Measurements from ENCODE around the gene MYOG. TPM values are rescaled to one million over a fixed set of nuclear protein-coding genes. Genes with fewer than 3 reads are reported as not detected.

Gene MYOG
- total RNA-seq (not detected), polyA plus RNA-seq (not detected), total RNA-seq (0 reads per million in 6 experiments)

GRCh38 chr1:203085528-203086406, at the start of gene MYOG:
MYOG (minus strand) TSS chr1:203086012; CDS start chr1:203085961, 51 bp downstream.
- POLR2A ChIA-PET, result no interaction called here
- no peaks in the 10 kb centered on the region for H3K36me3 Mint-ChIP-seq
- ATAC-seq (no peak), DNase-seq (no peak)
- H3K27ac Mint-ChIP-seq, result no peak within 1 kb of the TSS
- peaks cover 3 to 26% (median 11%) of the 10 kb centered on the region in 5 donors for H3K27me3 Mint-ChIP-seq
- no peak within 1 kb of the TSS for H3K4me3 Mint-ChIP-seq
- no peaks in the 10 kb centered on the region for H3K9me3 Mint-ChIP-seq
- no peaks in the 10 kb centered on the region for H3K4me1 Mint-ChIP-seq

DNA sequence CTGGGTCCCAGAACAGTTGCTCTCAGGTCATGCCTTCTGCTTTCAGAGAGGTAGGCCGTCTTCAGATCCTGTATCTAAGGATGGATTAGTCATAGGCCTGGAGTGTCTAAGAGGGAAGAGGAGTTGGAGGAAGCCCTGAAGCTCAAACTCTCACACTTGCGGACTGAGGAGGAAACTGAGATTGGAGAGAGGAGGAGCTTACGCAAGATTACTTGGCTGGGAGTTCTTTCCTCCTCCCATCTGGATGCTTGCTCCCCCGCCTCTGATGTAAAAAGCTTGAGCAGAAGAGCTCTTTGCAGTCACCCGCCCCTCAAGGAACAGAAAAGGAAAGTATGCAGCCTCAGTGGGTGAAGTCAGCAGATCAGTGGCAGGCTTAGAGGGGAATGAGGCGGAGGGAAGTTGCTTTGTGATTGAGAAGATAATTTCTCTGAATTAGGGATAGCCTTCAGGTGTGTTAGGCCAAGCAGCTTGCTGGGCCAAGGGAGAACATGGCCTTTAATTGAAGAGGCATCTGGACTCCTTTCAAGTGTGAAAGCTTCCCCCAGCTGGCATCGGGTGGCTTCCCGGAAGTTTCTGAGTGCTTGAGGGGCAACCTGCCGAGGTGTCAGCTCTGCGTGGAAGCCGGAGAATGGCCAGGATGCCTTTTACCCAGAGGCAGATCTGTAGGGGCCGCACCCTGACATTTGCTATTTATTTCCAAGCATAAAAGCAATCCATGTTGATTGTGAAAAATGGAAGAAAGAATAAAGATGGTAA, 48.3 kb upstream of the MYOG start:
- Mint-ChIP-seq H3K9me3 (no peaks in the 10 kb centered on the region), H3K27ac (no peak overlapping the region), H3K4me1 (peaks cover 0 to 12% (median 4%) of the 10 kb centered on the region in 4 donors), H3K4me3 (no peak overlapping the region), H3K27me3 (peaks cover 8 to 32% (median 27%) of the 10 kb centered on the region in 5 donors), H3K36me3 (no peaks in the 10 kb centered on the region)
- POLR2A ChIA-PET, result no interaction called here
- DNase-seq (no peak), ATAC-seq (no peak)

GRCh38 chr1:203131548-203132200, 45.9 kb upstream of the MYOG start:
- DNase-seq, result no peak
- no peak overlapping the region for H3K4me3 Mint-ChIP-seq
- H3K27ac Mint-ChIP-seq, result no peak overlapping the region
- H3K9me3 Mint-ChIP-seq, result no peaks in the 10 kb centered on the region
- POLR2A ChIA-PET, result no interaction called here
- no peak for ATAC-seq
- H3K36me3 Mint-ChIP-seq, result no peaks in the 10 kb centered on the region
- peaks cover 19 to 50% (median 42%) of the 10 kb centered on the region in 5 donors for H3K27me3 Mint-ChIP-seq
- peaks cover 8 to 20% (median 18%) of the 10 kb centered on the region in 4 donors for H3K4me1 Mint-ChIP-seq

- peaks cover 11 to 16% (median 13%) of the 10 kb centered on the region in 4 donors for H3K4me1 Mint-ChIP-seq
- peak overlapping the region in 1 of 10 donors; percentile 20 for H3K27ac Mint-ChIP-seq
- peaks cover 25 to 59% (median 50%) of the 10 kb centered on the region in 5 donors for H3K27me3 Mint-ChIP-seq
- no peak for ATAC-seq
- POLR2A ChIA-PET, result no interaction called here
- H3K4me3 Mint-ChIP-seq, result no peak overlapping the region
- H3K9me3 Mint-ChIP-seq, result no peaks in the 10 kb centered on the region
- DNase-seq, result no peak
- no peaks in the 10 kb centered on the region for H3K36me3 Mint-ChIP-seq
These were observed 44.7 kb upstream of the MYOG start for GRCh38 chr1:203130358-203130985.

DNA sequence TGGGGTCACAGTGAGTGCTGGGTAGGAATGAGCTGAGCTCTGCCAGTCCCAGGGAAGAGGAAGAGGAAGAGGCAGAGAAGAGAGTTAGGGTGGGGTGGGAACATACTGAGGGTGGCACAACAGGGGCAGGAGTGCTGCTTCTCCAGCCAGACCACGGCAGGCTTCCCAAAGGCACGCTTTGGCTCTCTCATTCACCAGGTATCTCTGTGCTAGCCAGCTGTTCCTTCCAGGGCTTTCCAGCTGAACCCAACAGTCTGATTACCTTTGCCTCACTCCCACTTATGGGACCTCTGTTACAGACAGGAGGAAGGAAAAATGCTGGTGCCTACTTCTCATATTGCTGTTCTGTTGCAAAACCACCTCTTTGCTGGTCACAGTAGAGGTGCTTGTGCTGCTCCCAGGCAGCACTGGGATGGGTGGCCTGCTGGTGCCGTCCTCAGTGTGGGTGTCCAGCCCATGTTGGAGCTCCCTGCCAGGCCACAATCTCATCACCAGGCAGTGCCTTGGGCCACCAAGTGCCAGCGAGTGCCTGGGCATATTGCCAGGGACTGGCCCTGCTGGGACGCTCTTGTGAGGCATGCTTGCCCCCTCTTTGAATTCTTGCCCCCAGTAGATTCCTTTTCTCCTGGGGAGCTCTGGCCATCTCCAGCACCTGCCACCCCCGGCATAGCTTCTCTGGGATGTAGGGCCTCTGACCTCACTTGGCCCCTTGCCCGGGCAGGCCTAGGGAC, 43.9 kb upstream of the MYOG start:
- H3K36me3 Mint-ChIP-seq, result no peaks in the 10 kb centered on the region
- POLR2A ChIA-PET, result no interaction called here
- H3K27ac Mint-ChIP-seq, result no peak overlapping the region
- no peak for ATAC-seq
- H3K4me1 Mint-ChIP-seq, result peaks cover 11 to 16% (median 13%) of the 10 kb centered on the region in 4 donors
- peak in 1 of 10 donors; percentile 6 for DNase-seq
- no peaks in the 10 kb centered on the region for H3K9me3 Mint-ChIP-seq
- H3K27me3 Mint-ChIP-seq, result peaks cover 31 to 66% (median 56%) of the 10 kb centered on the region in 5 donors
- no peak overlapping the region for H3K4me3 Mint-ChIP-seq

DNA sequence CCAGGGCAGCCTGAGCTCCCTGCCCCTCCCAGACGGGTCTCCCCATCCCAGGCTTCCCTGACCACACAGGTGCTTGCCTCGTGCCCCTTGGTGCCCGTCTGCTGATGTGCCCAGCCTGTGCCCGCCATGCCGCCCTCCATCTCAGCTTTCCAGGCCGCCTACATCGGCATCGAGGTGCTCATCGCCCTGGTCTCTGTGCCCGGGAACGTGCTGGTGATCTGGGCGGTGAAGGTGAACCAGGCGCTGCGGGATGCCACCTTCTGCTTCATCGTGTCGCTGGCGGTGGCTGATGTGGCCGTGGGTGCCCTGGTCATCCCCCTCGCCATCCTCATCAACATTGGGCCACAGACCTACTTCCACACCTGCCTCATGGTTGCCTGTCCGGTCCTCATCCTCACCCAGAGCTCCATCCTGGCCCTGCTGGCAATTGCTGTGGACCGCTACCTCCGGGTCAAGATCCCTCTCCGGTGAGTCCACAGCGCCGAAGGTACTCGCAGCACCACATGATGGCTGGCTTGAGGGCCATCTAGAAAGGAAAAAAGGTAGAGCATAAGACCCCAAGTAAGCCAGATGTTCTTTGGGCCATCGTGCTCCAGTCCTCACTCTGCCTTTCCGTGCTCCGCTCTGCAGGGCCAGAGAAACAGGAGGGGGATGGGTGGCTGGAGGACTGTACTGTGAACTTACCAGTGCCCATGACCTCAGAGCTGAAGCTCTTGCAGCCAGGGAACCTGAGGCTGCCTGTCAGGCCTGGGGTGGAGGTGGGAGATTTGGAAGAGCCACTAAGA, 43.1 kb upstream of the MYOG start:
- Mint-ChIP-seq H3K36me3 (no peaks in the 10 kb centered on the region), H3K27ac (no peak overlapping the region), H3K27me3 (peaks cover 33 to 73% (median 60%) of the 10 kb centered on the region in 5 donors), H3K9me3 (no peaks in the 10 kb centered on the region), H3K4me3 (peak overlapping the region in 2 of 10 donors; percentile 29 to 40), H3K4me1 (peaks cover 11 to 16% (median 13%) of the 10 kb centered on the region in 4 donors)
- DNase-seq (peak in 1 of 10 donors; percentile 7), ATAC-seq (no peak)
- POLR2A ChIA-PET, result no interaction called here

- DNase-seq (peak in 1 of 10 donors; percentile 12), ATAC-seq (no peak)
- H3K36me3 Mint-ChIP-seq, result no peaks in the 10 kb centered on the region
- peak overlapping the region in 2 of 10 donors; percentile 47 to 65 for H3K4me3 Mint-ChIP-seq
- peaks cover 35 to 78% (median 64%) of the 10 kb centered on the region in 5 donors for H3K27me3 Mint-ChIP-seq
- H3K4me1 Mint-ChIP-seq, result peaks cover 11 to 16% (median 13%) of the 10 kb centered on the region in 4 donors
- no peaks in the 10 kb centered on the region for H3K9me3 Mint-ChIP-seq
- H3K27ac Mint-ChIP-seq, result no peak overlapping the region
- POLR2A ChIA-PET, result no interaction called here
These were observed 42.6 kb upstream of the MYOG start for GRCh38 chr1:203128431-203128715.

- Mint-ChIP-seq H3K4me1 (peaks cover 11 to 16% (median 13%) of the 10 kb centered on the region in 4 donors), H3K36me3 (no peaks in the 10 kb centered on the region), H3K9me3 (no peaks in the 10 kb centered on the region), H3K27me3 (peaks cover 35 to 79% (median 64%) of the 10 kb centered on the region in 5 donors), H3K27ac (peak within 1 kb of the TSS in 1 of 10 donors; percentile 9), H3K4me3 (peak within 1 kb of the TSS in 8 of 10 donors; percentile 33 to 71 (median 64))
- ATAC-seq (no peak), DNase-seq (peak in 1 of 10 donors; percentile 16)
- POLR2A ChIA-PET, result no interaction called here
These were observed 42.0 kb upstream of the MYOG start, which contains the start of gene ADORA1 for GRCh38 chr1:203127666-203128430. ADORA1 (plus strand) TSS chr1:203127726; CDS start chr1:203128842, 1,116 bp downstream.

DNA sequence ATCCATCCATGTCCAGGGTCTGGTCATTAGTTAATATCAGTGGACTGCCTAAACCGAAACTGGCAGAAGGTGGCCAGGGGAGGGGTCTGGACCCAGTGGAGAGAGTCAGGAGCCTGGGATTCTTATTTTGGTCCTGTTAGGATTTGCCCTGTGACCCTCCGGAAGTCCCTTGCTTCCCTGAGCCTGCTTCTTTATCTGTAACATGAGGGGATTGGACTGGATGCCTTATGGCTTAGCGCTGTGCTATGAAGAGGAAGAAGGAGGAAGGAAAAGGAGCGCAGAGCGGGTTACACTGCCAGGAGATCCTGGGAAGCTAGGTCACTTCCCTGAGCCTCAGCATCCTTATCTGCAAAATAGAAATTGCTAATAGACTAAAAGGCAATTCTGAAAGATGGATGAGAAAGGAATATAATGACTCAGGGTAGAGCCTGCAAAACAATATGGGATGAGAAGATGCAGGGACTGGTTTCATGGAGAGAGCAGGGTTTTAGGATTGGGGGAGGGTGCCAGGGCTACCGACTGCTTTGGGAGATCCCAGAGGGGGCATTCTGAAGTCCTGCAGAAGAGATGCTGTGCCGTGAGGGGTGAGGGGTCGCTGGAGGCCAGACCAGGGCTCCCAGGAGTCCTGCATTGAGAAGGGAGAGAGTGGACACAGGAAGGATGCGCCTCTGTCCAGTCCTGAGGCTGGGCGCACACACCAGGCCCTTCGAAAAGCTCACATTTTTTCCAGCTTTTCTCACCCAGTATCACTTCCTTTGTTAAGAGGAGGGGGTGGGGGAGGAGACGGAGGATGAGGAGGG, 41.3 kb upstream of the MYOG start:
- POLR2A ChIA-PET, result no interaction called here
- H3K4me3 Mint-ChIP-seq, result peak overlapping the region in 8 of 10 donors; percentile 33 to 71 (median 63)

More for the DNA sequence above, 41.3 kb upstream of the MYOG start:
- H3K27ac Mint-ChIP-seq, result peak overlapping the region in 1 of 10 donors; percentile 9
- peaks cover 36 to 85% (median 67%) of the 10 kb centered on the region in 5 donors for H3K27me3 Mint-ChIP-seq
- H3K36me3 Mint-ChIP-seq, result no peaks in the 10 kb centered on the region
- no peak for ATAC-seq
- peak in 1 of 10 donors; percentile 6 for DNase-seq
- peaks cover 13 to 20% (median 13%) of the 10 kb centered on the region in 4 donors for H3K4me1 Mint-ChIP-seq
- H3K9me3 Mint-ChIP-seq, result no peaks in the 10 kb centered on the region
